ENCODE measurements around the gene MGLL.

GRCh38 chr3:127753898-127754410 is 68.4 kb downstream of the MGLL start:
- TF ChIP-seq CTCF (IDR thresholded peaks at IDR 0.05; ENCODE audit: low read depth, low read length, missing input control) (no peak), HNF4A (conservative IDR thresholded peaks at IDR 0.05) (no peak), EGR1 (IDR thresholded peaks at IDR 0.05; ENCODE audit: low read depth in 2 of 2) (no peak), SP1 (IDR thresholded peaks at IDR 0.05) (no peak), TAF1 (conservative IDR thresholded peaks at IDR 0.05) (no peak), JUND (IDR thresholded peaks at IDR 0.05) (no peak), GABPA (IDR thresholded peaks at IDR 0.05 in 1 of 2, conservative IDR thresholded peaks at IDR 0.05 in 1 of 2) (no peak), REST (IDR thresholded peaks at IDR 0.05) (no peak)
